BLaER1 treated with 17β-estradiol and CSF1 and Interleukin-3, amounts not matched to agents 10 nM and 100 nM (cell line): ENCODE data around the gene EIF3K.

Experiments
- H3K27ac ChIP-seq, 11 experiments: shearing (Covaris generic); formaldehyde crosslinking; 2 replicates each; pipeline ENCODE4 v1.8.1; 2022
- H3K27me3 ChIP-seq, 11 experiments: shearing (Covaris generic); formaldehyde crosslinking; 2 replicates each; pipeline ENCODE4 v1.8.1; 2022
- H3K36me3 ChIP-seq, 11 experiments: shearing (Covaris generic); formaldehyde crosslinking; 2 replicates each; pipeline ENCODE4 v1.8.1; 2022
- H3K4me1 ChIP-seq, 10 experiments: shearing (Covaris generic); formaldehyde crosslinking; 2 replicates each; pipeline ENCODE4 v1.8.1; 2022
- H3K4me2 ChIP-seq, 11 experiments: shearing (Covaris generic); formaldehyde crosslinking; 2 replicates each; pipeline ENCODE4 v1.8.1; 2022
- H3K4me3 ChIP-seq, 10 experiments: shearing (Covaris generic); formaldehyde crosslinking; 2 replicates each; pipeline ENCODE4 v1.8.1; 2022
- H3K9ac ChIP-seq, 11 experiments: shearing (Covaris generic); formaldehyde crosslinking; 2 replicates each; pipeline ENCODE4 v1.8.1; 2022
- H3K9me3 ChIP-seq, 11 experiments: shearing (Covaris generic); formaldehyde crosslinking; replicated peaks in 1 of 11; 2 replicates each; pipeline ENCODE4 v1.8.1; 2022
- H4K20me1 ChIP-seq, 11 experiments: shearing (Covaris generic); formaldehyde crosslinking; 2 replicates each; pipeline ENCODE4 v1.8.1; 2022
- Cebpa-rat ChIP-seq, 11 experiments: shearing (Covaris generic); IDR thresholded peaks; 2 replicates each; pipeline ENCODE4 v1.8.1; 2022

Gene EIF3K

GRCh38 chr19:38684862-38685665 lies 66.1 kb downstream of the EIF3K start:
- H3K4me1 ChIP-seq = peaks cover 94 to 100% (median 99%) of the 10 kb centered on the region in 10 experiments
- peak overlapping the region; percentile 63 to 96 (median 90); a peak in 21 of 22 replicates for H3K27ac ChIP-seq

GRCh38 chr19:38685666-38686529 lies 66.9 kb downstream of the EIF3K start:
- Histone ChIP-seq H3K27me3 (no peaks in the 10 kb centered on the region), H3K4me3 (peak overlapping the region in 9 of 10 experiments; percentile 3 to 58 (median 13); a peak in 10 of 20 replicates), H3K4me2 (peak overlapping the region; percentile 79 to 99 (median 96)), H4K20me1 (peaks cover 0 to 61% (median 3%) of the 10 kb centered on the region in 11 experiments; a peak in 12 of 22 replicates), H3K4me1 (peaks cover 94 to 100% (median 99%) of the 10 kb centered on the region in 10 experiments), H3K9ac (peak overlapping the region; percentile 47 to 84 (median 78)), H3K27ac (peak overlapping the region; percentile 63 to 96 (median 90)), H3K9me3 (no peaks in the 10 kb centered on the region), H3K36me3 (peaks cover 0 to 33% (median 19%) of the 10 kb centered on the region in 11 experiments; a peak in 10 of 22 replicates)
- TF ChIP-seq Cebpa-rat (IDR thresholded peaks at IDR 0.05) = no peak

More at GRCh38 chr19:38684862-38685665, 66.1 kb downstream of the EIF3K start:
- no peak for TF ChIP-seq Cebpa-rat (IDR thresholded peaks at IDR 0.05)
- Histone ChIP-seq H3K9ac (peak overlapping the region; percentile 47 to 84 (median 78); a peak in 21 of 22 replicates), H3K27me3 (no peaks in the 10 kb centered on the region), H3K36me3 (peaks cover 0 to 31% (median 10%) of the 10 kb centered on the region in 11 experiments; a peak in 10 of 22 replicates), H3K4me3 (peak overlapping the region in 6 of 10 experiments; percentile 8 to 42 (median 12); a peak in 7 of 20 replicates), H3K4me2 (peak overlapping the region; percentile 79 to 99 (median 96)), H3K9me3 (no peaks in the 10 kb centered on the region), H4K20me1 (peaks cover 0 to 64% (median 6%) of the 10 kb centered on the region in 11 experiments; a peak in 14 of 22 replicates)

- peak overlapping the region; percentile 79 to 99 (median 96) for H3K4me2 ChIP-seq
- no peaks in the 10 kb centered on the region for H3K27me3 ChIP-seq
- peak overlapping the region; percentile 63 to 96 (median 90) for H3K27ac ChIP-seq
- H3K36me3 ChIP-seq = peaks cover 0 to 28% (median 15%) of the 10 kb centered on the region in 11 experiments; a peak in 10 of 22 replicates
- peaks cover 94 to 100% (median 99%) of the 10 kb centered on the region in 10 experiments for H3K4me1 ChIP-seq
- H4K20me1 ChIP-seq = peaks cover 0 to 61% (median under 1%) of the 10 kb centered on the region in 11 experiments; a peak in 11 of 22 replicates
- peak overlapping the region in 9 of 10 experiments; percentile 3 to 58 (median 13); a peak in 11 of 20 replicates for H3K4me3 ChIP-seq
- TF ChIP-seq Cebpa-rat (IDR thresholded peaks at IDR 0.05) = no peak
- no peaks in the 10 kb centered on the region for H3K9me3 ChIP-seq
- peak overlapping the region; percentile 47 to 84 (median 78) for H3K9ac ChIP-seq
Measured at GRCh38 chr19:38686530-38686888, 67.5 kb downstream of the EIF3K start.
